Spinal cord (tissue), 10 donors: ENCODE results near the gene PARN. TPM values are rescaled to one million over a fixed set of nuclear protein-coding genes. Genes with fewer than 3 reads are reported as not detected.
"Not testable (repeated sequence)": the region's sequence is repeated elsewhere in the genome, so short reads cannot be mapped to it uniquely, and the experiment has no call there.

Source experiments
- DNase-seq, 6 donors: peaks; one replicate each; pipeline versions ENCODE4 v3.0.0 to v3.0.0-alpha.2; 2013 to 2015; ENCODE audit warnings: low spot score in 6 of 6, low read depth in 4 of 6
- H3K27ac ChIP-seq: one replicate; pipeline ENCODE4 v1.5.1; 2013; ENCODE audit warnings: low read depth, low read length, control low read depth
- H3K27me3 ChIP-seq: one replicate; pipeline ENCODE4 v1.6.1; 2013; ENCODE audit warnings: low read length; ENCODE audit not compliant: control insufficient read depth, insufficient read depth
- H3K36me3 ChIP-seq: one replicate; pipeline ENCODE4 v1.6.1; 2013; ENCODE audit warnings: low read length; ENCODE audit not compliant: control insufficient read depth, insufficient read depth
- H3K4me1 ChIP-seq: one replicate; pipeline ENCODE4 v1.6.1; 2013; ENCODE audit warnings: low read length; ENCODE audit not compliant: control insufficient read depth, insufficient read depth
- H3K4me3 ChIP-seq: one replicate; pipeline ENCODE4 v1.5.1; 2013; ENCODE audit warnings: low read depth, low read length, control low read depth
- H3K9me3 ChIP-seq: one replicate; pipeline ENCODE4 v1.6.1; 2013; ENCODE audit warnings: low read length; ENCODE audit not compliant: control insufficient read depth, insufficient read depth
- WGBS: methylation state at CpG from one replicate; pipeline ENCODE4 v1.1.5; 2013; ENCODE audit warnings: missing lambda C conversion rate; ENCODE audit not compliant: insufficient coverage; 5-methylcytosine and 5-hydroxymethylcytosine counted together
- polyA plus RNA-seq, 2 donors: library from polyadenylated mRNA; unstranded; fragments of 120-200 nt; gene quantifications; one replicate each; pipeline ENCODE4 v1.2.1, GENCODE V29; 2013; ENCODE audit not compliant: insufficient read length in 2 of 2
- total RNA-seq, 2 donors: library from RNA; depleted of rRNA in 1 of 2; stranded (reverse); fragments of 120-200 nt in 1 of 2; fragments of >200 nt in 1 of 2; gene quantifications; one replicate each; pipeline versions ENCODE4 v1.2.3 to v1.2.4, GENCODE V29; 2013 to 2014
- donor health status: healthy.

PARN gene
- total and polyA plus RNA-seq, 4 donors = 23.5 to 33.6 (median 25.2) TPM

- H3K4me1 ChIP-seq = no peaks in the 10 kb centered on the region
- H3K4me3 ChIP-seq = no peak overlapping the region
- H3K36me3 ChIP-seq = peaks cover 72% of the 10 kb centered on the region
- no peaks in the 10 kb centered on the region for H3K9me3 ChIP-seq
- H3K27ac ChIP-seq = no peak overlapping the region
- no peaks in the 10 kb centered on the region for H3K27me3 ChIP-seq
- WGBS = 90% methylated on average over 2 of the region's 2 CpGs
- DNase-seq = no peak
Measured at GRCh38 chr16:14658063-14658462, 28.0 kb upstream of the PARN start.

DNA sequence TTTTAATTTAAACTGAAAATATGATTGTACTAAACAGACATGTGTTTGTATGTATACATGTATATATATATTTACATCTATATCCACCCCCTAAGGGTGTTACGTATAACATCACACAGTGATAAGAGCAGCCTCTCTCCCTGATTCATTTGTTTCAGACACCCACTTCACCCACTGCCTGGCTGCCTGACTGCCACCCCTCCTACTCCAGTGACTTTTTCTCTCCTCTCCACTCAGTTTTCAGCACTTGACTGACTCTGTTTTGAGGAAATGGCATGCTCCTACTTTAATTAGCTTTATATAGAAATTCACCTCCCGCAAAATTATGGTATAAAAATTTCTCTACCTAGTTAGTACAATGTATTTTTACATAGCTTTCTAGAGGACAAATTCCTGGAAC is 22.7 kb upstream of the PARN start:
- H3K4me3 ChIP-seq = no peak overlapping the region
- no peak overlapping the region for H3K27ac ChIP-seq
- no peaks in the 10 kb centered on the region for H3K4me1 ChIP-seq
- no peaks in the 10 kb centered on the region for H3K9me3 ChIP-seq
- H3K27me3 ChIP-seq = no peaks in the 10 kb centered on the region
- 100% methylated on average over 1 of the region's 2 CpGs for WGBS
- H3K36me3 ChIP-seq = peaks cover 69% of the 10 kb centered on the region
- no peak for DNase-seq

GRCh38 chr16:14650629-14651028 is 20.6 kb upstream of the PARN start:
- Histone ChIP-seq H3K9me3 (no peaks in the 10 kb centered on the region), H3K27me3 (no peaks in the 10 kb centered on the region), H3K4me1 (no peaks in the 10 kb centered on the region), H3K27ac (no peak overlapping the region), H3K36me3 (peaks cover 69% of the 10 kb centered on the region), H3K4me3 (no peak overlapping the region)
- 100% methylated on average over 3 of the region's 6 CpGs for WGBS
- no peak for DNase-seq

- WGBS = 91% methylated on average over 10 of the region's 10 CpGs
- Histone ChIP-seq H3K27ac (no peak overlapping the region), H3K27me3 (no peaks in the 10 kb centered on the region), H3K4me3 (no peak overlapping the region), H3K9me3 (no peaks in the 10 kb centered on the region), H3K36me3 (peaks cover 67% of the 10 kb centered on the region), H3K4me1 (no peaks in the 10 kb centered on the region)
- no peak for DNase-seq
Measured at GRCh38 chr16:14649816-14650215, 19.8 kb upstream of the PARN start.

GRCh38 chr16:14641926-14642325 is 11.9 kb upstream of the PARN start:
- 80% methylated on average over 2 of the region's 7 CpGs for WGBS
- Histone ChIP-seq H3K9me3 (no peaks in the 10 kb centered on the region), H3K4me1 (no peaks in the 10 kb centered on the region), H3K4me3 (no peak overlapping the region), H3K36me3 (peaks cover 32% of the 10 kb centered on the region), H3K27me3 (no peaks in the 10 kb centered on the region), H3K27ac (no peak overlapping the region)
- no peak for DNase-seq

- WGBS = no CpG with 5 or more reads among the region's 8 CpGs
- H3K4me3 ChIP-seq = no peak overlapping the region
Measured at GRCh38 chr16:14641206-14641605, 11.1 kb upstream of the PARN start.

GRCh38 chr16:14640538-14640937 is 10.5 kb upstream of the PARN start:
- 93% methylated on average over 6 of the region's 10 CpGs for WGBS
- Histone ChIP-seq H3K27ac (no peak overlapping the region), H3K4me1 (no peaks in the 10 kb centered on the region), H3K27me3 (no peaks in the 10 kb centered on the region), H3K36me3 (peaks cover 18% of the 10 kb centered on the region), H3K4me3 (no peak overlapping the region), H3K9me3 (no peaks in the 10 kb centered on the region)
- no peak for DNase-seq

More at GRCh38 chr16:14641206-14641605, 11.1 kb upstream of the PARN start:
- Histone ChIP-seq H3K27me3 (no peaks in the 10 kb centered on the region), H3K36me3 (peaks cover 25% of the 10 kb centered on the region), H3K27ac (no peak overlapping the region), H3K9me3 (no peaks in the 10 kb centered on the region), H3K4me1 (no peaks in the 10 kb centered on the region)
- DNase-seq = no peak

- peaks cover 18% of the 10 kb centered on the region for H3K4me1 ChIP-seq
- DNase-seq, H3K36me3 ChIP-seq, H3K4me3 ChIP-seq, H3K27ac ChIP-seq, H3K27me3 ChIP-seq, H3K9me3 ChIP-seq: not testable (repeated sequence)
- WGBS = no CpG with 5 or more reads among the region's 1 CpG
Measured at GRCh38 chr16:14636951-14637240, 6.8 kb upstream of the PARN start.

DNA sequence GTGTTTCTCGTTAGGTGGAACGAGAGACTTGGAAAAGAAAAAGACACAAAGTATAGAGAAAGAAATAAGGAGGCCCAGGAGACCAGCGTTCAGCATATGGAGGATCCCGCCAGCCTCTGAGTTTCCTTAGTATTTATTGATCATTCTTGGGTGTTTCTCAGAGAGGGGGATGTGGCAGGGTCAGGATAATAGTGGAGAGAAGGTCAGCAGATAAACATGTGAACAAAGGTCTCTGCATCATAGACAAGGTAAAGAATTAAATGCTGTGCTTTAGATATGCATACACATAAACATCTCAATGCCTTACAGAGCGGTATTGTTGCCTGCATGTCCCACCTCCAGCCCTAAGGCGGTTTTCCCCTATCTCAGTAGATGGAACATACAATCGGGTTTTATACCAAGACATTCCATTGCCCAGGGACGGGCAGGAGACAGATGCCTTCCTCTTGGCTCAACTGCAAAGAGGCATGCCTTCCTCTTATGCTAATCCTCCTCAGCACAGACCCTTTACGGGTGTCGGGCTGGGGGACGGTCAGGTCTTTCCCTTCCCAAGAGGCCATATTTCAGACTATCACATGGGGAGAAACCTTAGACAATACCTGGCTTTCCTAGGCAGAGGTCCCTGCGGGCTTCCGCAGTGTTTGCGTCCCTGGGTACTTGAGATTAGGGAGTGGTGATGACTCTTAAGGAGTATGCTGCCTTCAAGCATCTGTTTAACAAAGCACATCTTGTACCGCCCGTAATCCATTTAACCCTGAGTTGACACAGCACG is 6.3 kb upstream of the PARN start:
- H3K9me3 ChIP-seq, H3K4me3 ChIP-seq, H3K36me3 ChIP-seq, H3K27ac ChIP-seq, DNase-seq, H3K27me3 ChIP-seq: not testable (repeated sequence)
- 40% methylated on average over 2 of the region's 17 CpGs for WGBS
- H3K4me1 ChIP-seq = peaks cover 19% of the 10 kb centered on the region

DNA sequence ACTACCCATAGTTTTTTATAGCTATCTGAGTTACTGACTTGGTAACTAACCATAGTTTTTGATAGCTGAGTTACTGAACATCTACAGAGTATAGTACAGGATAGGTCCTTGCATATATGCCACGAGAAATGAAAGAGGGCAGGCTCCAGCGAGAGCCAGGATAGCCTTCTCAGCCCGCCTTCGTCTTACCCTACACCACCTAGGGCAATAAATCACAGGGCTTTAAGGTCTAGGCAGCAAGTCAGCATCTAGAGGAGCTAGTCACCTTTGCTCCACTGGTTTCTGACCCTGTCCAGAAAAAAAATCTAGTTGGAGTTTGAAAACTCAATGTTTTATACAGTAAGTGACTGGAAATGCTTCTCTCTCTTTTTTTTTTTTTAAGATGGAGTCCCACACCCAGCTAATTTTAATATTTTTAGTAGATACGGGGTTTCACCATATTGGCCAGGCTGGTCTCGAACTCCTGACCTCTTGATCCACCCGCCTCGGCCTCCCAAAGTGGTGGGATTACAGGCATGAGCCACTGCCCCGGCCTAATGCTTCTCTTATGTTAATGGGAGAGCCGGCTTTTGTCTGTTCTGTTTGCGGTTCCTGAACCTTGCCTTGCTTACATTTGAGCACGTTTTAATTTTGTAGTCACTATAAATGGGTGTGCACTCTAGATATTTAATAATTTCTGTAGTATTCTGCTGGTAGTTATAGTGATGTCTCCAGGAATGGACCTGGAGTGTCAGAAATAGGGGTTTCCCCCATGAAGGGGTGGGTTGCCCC is 5.5 kb upstream of the PARN start:
- no peak overlapping the region for H3K4me3 ChIP-seq
- H3K36me3 ChIP-seq = peaks cover 8% of the 10 kb centered on the region
- no peak overlapping the region for H3K27ac ChIP-seq
- H3K27me3 ChIP-seq = no peaks in the 10 kb centered on the region
- peaks cover 21% of the 10 kb centered on the region for H3K4me1 ChIP-seq
- WGBS = 86% methylated on average over 6 of the region's 12 CpGs
- H3K9me3 ChIP-seq = no peaks in the 10 kb centered on the region
- DNase-seq = no peak
